ENCODE results near the gene CMTR2.
"Not testable (repeated sequence)": the region's sequence is repeated elsewhere in the genome, so short reads cannot be mapped to it uniquely, and the experiment has no call there.

The CMTR2 gene
- total RNA-seq, result 11.2 to 34.3 reads per million in 2 donors

GRCh38 chr16:71288890-71289731, at the start of gene CMTR2:
TSS of gene CMTR2 (minus strand) at chr16:71289402. CDS start at chr16:71285920, 3,482 bp downstream.
- peak; percentile 69 to 97 (median 83) for DNase-seq

- no peak for DNase-seq
These were observed 49.4 kb upstream of the CMTR2 start for GRCh38 chr16:71338632-71339031.

- DNase-seq, result no peak
These were observed 49.0 kb upstream of the CMTR2 start for GRCh38 chr16:71338193-71338592.

- DNase-seq, result no peak
These were observed 48.4 kb upstream of the CMTR2 start for GRCh38 chr16:71337631-71338030.

GRCh38 chr16:71328151-71328550, 38.9 kb upstream of the CMTR2 start:
- no peak for DNase-seq

- DNase-seq, result no peak
These were observed 38.5 kb upstream of the CMTR2 start for GRCh38 chr16:71327720-71328119.

GRCh38 chr16:71319999-71320398, 30.8 kb upstream of the CMTR2 start:
- DNase-seq, result no peak

- DNase-seq, result no peak
These were observed 26.1 kb upstream of the CMTR2 start for GRCh38 chr16:71315269-71315668.

GRCh38 chr16:71313591-71313990, 24.4 kb upstream of the CMTR2 start:
- DNase-seq, result not testable (repeated sequence)

GRCh38 chr16:71311553-71312158, 22.5 kb upstream of the CMTR2 start:
- peak in 1 of 5 experiments; percentile 11 for DNase-seq

GRCh38 chr16:71303938-71304337, 14.7 kb upstream of the CMTR2 start:
- no peak for DNase-seq

- DNase-seq, result no peak
These were observed 8.1 kb upstream of the CMTR2 start for GRCh38 chr16:71297341-71297634.

- DNase-seq, result no peak
These were observed 7.6 kb upstream of the CMTR2 start for GRCh38 chr16:71296584-71297340.

GRCh38 chr16:71295950-71296349, 6.7 kb upstream of the CMTR2 start:
- DNase-seq, result no peak

- DNase-seq, result no peak
These were observed 4.7 kb upstream of the CMTR2 start for GRCh38 chr16:71293919-71294318.

- DNase-seq, result not testable (repeated sequence)
These were observed 2.9 kb upstream of the CMTR2 start for GRCh38 chr16:71292095-71292494.

- DNase-seq, result no peak
These were observed 495 bp upstream of the CMTR2 start for GRCh38 chr16:71289732-71290062.

- peak in 1 of 5 experiments; percentile 33 for DNase-seq
These were observed 672 bp downstream of the CMTR2 start for GRCh38 chr16:71288570-71288889.

- DNase-seq, result no peak
These were observed 1.3 kb downstream of the CMTR2 start for GRCh38 chr16:71287911-71288310.

- DNase-seq, result no peak
These were observed 1.7 kb downstream of the CMTR2 start for GRCh38 chr16:71287454-71287853.

GRCh38 chr16:71283612-71284011, 5.6 kb downstream of the CMTR2 start:
- DNase-seq, result no peak

- no peak for DNase-seq
These were observed 6.3 kb downstream of the CMTR2 start for GRCh38 chr16:71282943-71283342.

- DNase-seq, result no peak
These were observed 12.4 kb downstream of the CMTR2 start for GRCh38 chr16:71276589-71277334.
